Retina (tissue), 1 donor: ENCODE measurements around the gene NRXN2.
"Not testable (repeated sequence)": the region's sequence is repeated elsewhere in the genome, so short reads cannot be mapped to it uniquely, and the experiment has no call there.

ENCODE experiments used
- DNase-seq: peaks from one replicate; pipeline ENCODE4 v3.0.0-alpha.2; 2016

NRXN2 gene

DNA sequence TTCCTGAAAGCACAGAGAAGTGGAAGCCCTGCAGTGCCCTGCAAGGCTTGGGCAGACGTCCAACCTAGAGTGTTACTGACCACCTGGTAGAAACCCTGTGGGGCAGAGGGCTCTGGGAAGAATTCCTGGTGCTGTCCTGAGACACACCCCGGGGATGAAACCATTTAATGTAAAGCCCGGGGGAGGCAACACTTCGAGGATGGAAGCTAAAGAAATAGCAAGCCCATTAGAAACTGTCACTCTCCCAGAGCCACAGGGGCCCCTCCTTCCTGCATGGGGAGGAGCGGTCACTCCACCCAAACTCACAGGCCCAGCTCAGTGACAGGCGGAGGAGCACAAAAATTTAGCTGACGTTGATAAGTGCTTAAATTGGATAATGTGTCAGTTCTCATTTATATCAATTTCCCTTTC, 57.6 kb downstream of the NRXN2 start:
- DNase-seq: peak; percentile 43

DNA sequence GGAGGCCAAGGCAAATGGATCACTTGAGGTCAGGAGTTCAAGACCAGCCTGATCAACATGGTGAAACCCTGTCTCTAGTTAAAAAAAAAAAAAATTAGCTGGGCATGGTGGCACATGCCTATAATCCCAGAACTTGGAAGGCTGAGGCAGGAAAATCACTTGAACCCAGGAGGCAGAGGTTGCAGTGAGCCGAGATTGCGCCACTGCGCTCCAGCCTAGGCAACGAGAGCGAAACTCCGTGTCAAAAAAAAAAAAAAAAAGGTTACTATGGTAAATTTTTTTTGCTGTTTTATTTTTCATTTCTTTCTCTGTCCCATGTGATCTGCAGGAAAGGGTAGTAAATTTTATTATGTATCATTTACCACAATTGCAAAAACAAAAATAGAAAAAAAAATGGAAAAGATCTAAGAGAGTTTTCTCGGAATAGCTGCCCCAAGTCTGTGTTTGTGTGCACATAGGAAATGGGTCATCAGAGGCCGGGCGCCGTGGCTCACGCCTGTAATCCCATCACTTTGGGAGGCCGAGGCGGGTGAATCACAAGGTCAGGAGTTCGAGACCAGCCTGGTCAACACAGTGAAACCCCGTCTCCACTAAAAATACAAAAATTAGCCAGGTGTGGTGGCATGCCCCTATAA, 58.6 kb downstream of the NRXN2 start:
- not testable (repeated sequence) for DNase-seq

DNA sequence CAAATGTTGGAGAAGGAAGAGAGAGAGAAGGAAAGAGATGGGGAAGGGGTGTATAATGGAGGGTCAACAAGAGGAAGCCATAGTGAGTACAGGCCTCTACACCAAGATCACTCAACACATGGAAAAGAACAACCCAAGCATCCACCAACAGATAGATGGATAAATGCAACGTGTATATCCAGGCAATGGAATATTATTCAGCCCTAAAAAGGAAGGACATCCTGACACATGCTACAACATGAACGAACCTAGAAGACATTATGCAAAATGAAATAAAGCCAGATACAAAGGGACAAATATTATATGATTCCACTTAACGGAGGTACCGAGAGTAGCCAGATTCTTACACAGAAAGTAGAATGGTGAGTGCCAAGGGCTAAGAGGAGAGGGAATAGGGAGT, 59.3 kb downstream of the NRXN2 start:
- no peak for DNase-seq

DNA sequence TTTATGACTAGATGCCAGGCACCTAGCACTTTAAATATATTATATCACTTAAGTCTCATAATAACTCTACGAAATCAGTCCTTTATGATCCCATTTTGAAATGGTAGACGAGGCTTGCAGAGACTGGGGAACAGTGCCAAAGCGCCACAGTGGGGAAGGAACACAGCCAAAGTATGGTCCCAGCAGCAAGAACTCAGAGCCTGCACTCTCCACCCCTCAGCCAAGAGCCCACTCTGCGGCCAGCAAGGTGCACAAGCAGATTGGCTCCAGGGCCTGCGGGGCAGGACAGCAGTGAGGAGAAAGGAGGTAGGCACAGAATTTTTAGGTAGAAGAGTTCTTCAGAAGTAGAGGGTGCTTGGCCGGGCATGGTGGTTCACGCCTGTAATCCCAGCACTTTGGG, 61.4 kb downstream of the NRXN2 start:
- DNase-seq: no peak

DNA sequence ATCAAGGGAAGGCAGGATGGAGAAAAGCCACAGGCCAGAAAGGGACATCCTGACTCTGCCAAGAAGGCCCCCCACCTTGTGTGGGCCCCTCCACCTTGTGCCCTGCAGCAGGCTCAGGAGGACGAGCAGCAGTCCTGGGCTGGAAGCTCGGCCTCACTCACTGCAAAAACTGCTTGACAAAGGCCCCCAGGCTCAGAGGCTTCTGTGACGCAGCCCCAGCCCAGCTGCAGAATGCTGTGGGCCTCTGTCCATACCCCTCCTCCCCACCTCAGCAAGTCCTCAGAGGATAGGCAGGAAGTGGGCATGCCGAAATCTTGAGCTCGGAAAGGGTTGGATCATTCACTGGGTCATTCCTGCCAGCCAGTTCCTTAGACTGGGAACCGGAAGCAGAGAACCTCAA, 61.9 kb downstream of the NRXN2 start:
- no peak for DNase-seq

DNA sequence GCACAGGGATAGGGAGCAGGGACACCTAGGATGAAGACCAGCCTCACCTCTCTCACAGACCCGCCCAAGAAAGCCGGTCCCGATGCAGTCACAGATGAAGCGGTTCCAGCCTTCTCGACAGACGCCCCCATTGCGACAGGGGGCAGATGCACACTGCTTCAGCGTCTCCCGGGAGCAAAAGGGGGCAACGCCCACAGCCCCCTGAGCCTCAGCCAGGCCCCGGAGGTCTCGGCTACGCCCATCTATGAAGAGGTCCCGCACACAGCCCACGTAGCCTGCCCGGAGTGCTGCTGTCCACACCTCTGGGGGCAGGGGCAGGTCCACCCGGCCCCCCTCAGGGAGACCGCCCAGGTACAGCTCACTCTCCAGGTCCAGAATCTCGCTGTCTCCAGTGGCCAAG, 62.3 kb downstream of the NRXN2 start:
- no peak for DNase-seq

DNA sequence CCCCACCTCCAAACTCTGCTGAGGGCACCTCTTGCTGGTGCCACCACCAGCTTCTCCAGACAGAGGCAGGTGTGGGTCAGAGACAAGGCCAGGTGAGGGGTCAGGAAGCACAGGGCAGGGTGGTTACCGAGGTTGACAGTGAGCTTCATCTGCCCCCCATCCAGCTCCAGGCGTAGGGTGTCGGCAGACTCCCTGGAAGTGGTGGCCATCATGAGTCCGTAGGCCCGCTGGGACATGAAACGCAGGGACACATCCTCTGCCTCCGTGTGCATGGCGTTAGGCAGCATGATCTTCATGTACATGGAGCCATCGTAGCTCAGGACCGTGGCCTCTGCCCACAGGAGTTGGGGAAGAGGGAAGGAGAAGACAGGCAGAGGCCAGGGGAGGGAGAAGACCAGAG, 62.8 kb downstream of the NRXN2 start:
- DNase-seq: no peak

DNA sequence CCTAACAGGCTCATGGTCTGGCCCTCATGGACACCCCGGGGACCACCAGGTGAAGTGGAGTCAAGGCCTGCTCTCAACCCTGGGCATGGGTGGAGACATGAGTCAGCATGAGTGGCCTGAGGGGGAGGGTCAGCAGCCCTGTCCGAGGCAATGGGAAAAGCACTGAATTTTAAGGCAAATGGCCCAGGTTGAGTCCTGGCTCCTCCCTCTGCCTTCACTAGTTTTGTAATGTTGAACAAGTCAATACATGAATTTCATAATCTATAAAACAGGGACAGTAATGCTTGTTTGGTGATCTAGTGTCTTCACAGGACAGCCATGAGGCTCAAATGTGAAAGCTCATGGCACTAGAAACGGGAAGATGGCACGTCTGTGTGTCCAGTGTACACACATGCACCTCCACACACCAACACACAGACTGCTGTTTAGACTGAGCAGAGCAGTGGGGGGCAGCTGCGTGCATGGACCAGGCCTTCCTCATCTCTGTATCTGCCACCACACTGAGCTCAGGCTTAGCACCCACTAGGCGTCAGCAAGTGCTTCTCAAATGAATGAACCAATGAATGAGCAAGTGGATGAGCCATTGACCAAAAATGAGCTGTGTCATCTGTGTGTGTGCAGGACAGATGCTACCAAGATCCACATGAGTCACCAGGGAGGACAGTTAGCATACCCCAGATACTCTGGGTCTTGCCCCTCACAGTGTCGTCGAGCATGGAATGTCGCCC, 63.4 kb downstream of the NRXN2 start:
- no peak for DNase-seq

DNA sequence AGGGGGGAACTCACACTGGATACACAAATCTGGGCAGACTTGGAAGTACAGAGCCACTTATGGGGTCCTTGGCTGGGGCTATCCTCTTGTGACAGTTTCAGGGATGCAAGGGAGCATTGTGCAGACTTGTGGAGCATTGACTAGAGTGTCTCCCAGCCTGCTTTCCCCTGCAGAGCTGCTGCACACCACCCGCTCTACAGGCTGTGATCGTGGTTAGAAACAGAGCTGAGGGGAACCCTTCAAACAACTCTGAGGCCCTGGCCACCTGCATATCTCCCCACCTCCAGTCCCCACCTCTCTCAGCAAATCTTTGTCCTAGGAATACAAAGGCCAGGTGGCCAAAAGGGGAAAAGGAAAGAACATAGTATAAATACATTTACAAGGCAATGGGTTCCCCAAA, 64.7 kb downstream of the NRXN2 start:
- no peak for DNase-seq

DNA sequence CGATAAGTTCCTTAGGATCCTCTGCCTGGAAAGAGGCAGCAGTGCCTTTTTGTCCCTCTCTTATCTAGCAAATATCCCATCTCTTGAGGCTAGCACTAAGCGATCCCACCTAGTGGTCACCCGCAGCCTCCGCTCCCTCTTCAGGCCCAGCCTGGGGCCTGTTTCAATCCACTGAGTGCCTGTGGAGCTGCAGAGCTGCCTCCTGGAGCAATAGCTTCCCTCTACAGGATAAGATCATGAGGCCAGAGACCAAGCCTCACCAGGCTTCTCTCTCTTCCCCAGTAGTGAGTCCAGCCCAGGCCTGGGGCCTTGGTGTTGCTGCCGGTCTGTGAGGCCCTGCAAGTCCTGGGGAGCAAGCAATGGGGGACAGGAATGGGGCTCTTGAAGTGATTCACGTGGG, 66.1 kb downstream of the NRXN2 start:
- no peak for DNase-seq

DNA sequence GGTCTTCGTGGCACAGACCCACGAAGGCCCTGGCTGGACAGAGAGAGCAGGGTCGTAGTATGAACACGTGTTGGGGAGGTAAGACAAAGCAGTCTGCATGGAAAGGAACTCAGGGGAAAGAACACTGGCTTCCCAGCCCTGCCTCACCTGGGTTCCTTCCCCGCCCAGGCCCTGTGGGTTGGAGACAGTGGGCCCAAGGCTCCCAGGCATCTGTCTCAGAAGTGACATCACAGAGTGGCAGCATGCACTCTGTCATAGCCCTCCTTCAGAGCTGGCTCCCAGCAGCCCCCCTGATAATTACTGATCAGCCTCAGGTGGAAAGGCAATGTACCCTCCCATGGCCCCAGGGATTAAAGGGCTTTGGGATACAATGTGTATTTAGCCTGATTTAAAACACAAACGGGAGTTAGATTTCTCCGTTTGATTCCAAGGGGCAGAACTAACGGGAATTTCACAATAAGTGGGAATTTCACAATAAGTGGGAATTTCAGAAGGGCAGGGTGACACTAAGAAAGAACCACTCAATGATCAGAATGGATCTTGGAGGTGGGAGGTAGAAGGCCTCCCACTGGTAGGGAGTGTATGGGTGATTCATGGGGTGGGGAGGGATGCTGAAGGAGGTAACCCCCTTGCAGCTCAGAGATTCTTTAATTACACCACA, 66.9 kb downstream of the NRXN2 start:
- no peak for DNase-seq

DNA sequence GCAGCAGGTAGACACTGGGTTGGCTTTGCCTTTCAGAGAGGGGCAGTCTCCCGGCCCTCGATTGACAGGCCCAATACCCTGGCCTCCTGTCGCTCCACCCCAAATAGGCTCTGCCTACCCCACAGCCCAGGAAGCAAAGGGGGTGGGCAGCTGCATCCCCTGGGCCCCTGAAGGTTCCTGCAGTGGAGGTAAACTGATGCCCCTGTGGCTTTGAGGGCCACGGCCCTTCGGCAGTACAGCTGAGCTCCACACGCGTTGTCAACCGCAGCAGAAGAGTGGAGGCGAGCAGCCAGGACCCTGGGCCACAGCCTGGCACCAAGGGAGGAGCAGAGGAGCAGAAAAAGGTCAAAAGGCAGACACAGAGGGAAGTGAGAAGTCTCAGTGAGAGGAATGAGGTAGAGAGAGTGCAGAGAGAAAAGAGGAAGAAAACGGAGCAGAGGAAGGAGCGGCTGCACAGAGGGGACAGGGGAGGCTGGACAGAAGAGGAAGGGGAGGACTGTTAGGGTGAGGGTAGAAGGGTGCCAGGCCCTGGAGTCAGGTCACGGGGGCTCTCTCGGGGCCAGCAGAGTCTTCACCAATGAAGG, 67.9 kb downstream of the NRXN2 start:
- DNase-seq: no peak

DNA sequence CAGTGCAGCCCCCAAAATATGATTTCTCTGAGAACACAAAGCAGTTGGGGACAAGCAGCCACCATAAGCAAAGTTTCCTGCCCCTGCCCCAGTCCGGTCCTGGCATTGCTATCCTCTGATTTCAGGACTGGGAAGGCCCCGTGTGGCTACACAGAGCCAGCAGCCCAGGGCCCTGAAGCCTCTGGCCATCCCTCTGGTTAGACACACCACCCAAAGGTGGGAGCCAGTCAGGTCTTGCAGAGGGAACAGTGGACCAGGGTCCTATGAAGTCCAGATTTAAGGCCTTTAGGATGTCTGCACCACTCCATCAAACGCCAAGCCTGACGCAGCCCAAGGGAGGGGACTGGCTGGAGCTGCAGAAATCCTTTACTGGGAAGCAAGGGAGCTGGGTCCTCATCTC, 68.6 kb downstream of the NRXN2 start:
- no peak for DNase-seq

DNA sequence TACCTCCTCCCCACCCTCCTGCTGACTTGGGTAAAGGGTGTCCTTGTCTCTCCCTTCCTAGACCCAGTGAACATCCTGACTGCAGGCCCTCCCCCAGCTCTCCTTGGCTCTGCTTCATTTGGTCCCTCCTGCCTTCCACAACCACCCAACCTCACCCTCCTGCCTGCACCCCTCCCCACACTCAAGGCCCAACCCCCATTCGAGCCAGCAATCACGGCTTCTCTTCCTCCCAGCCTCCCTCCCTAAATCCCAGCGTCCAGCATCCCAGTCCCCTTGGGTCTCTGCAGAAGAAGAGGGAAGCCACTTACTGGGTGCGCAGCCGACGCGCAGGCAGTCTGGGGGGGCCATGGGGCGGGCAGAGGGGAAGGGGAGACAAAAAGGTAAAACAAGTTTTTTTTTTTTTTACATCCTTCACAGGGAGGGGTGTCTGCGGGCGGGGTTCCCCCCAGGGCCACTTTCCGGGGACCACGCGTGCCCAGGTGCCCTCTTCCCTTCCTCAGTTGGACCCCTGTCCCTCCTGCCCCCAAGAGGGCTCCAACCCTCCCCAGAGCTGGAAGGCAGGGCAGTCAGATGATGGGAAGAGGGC, 69.5 kb downstream of the NRXN2 start:
- DNase-seq: no peak

DNA sequence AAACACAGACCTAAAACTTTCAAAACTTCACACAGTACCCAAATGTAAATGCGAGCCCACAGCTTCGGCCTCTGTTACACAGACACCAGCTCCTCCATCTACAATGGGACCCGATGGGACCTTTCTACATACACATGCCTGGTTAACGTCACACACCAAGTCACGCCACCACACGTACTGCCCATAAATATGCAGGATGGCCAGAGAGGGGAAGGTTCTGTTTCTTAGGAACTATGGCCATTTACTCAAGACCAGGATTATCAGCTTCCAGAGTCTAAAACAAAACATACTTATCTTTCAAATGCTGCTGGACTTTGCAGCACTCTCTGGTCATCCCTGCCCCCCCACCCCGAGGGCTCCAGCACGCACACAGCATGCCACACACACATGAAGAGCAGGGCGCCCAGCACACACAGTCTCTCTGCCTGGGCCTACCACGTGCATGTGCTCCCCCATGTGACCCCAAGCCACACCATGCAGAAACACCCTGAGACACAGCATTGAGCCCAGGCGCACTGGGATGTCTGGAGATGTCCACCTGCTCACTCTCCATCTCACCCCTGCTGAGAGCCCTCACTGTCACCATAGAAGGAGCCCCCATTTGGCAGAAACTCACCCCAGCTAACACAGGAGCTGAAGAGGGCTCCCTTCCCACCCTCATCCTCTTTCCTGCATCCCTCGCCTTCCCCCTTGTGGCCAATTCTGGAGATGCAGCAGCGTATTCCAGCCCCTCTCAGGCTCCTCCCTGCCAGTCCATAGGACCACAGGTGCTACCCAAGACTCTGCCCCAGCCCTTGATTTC, 70.2 kb downstream of the NRXN2 start:
- peak; percentile 93 for DNase-seq

DNA sequence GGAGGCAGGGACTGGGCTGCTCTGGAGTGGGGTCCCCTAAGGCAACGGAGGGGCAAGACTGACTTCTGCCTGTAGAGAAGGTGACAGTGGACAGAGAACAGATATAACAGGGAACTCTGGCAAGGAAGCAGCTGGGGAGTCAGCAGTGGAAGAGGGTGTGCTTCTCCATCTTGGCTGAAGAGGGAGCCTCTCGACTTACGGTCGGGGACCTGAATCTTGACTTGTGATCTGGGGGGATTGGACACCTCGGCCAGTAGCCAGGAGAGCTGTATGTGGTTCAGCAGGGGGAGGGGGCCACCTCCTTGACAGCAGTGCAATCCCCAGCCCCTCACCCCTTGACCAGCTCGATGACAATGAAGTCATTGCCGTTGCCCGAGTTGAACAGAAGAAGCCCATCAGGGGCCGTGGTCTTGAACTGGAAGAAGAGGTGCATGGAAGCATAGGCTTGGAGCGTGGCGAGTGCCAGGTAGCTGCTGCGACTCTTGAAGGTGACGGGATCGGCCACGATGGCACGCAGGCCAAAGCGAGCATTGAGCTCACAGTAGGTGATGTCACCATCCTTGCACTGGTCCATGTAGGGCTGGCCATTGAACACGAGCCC, 72.0 kb downstream of the NRXN2 start:
- DNase-seq: no peak

DNA sequence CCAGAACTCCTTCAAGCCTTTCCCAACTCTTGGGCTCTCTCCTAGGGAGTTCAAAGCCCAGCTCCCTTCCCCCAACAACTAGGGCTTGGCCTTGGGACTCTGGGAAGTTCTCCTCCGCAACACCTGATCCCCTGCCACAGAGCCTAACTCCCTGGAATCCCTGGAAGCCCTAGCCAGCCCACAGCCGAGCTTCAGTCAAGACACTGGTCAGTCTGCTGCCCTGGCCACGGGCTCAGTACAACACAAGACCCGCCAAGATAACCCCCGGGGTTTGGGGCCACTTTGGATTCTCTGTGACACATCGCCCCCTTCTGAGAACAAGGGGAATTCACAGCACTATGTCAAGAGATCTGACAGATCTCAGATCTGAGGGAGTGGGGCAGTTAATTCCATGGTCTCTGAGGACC, 73.7 kb downstream of the NRXN2 start:
- DNase-seq: peak; percentile 66

DNA sequence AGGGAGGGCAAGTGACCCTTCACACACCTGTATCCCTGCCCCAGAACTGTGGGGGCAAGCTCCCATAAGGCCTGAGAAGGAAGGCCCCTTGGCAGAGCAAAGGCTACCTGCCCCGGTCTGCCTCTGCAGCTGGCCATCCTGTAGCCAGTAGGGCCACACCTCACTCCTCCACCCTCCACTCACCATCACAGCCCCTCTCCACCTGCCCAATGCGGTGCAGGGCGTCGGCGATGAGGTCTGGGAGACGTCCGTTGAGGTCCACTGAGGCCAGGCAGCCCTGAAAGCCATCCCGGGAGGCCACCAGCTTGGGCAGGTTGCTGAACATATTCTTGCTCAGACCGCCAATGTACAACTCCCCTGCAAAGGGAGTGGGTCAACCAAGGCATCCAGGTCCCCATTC, 74.4 kb downstream of the NRXN2 start:
- DNase-seq: no peak

DNA sequence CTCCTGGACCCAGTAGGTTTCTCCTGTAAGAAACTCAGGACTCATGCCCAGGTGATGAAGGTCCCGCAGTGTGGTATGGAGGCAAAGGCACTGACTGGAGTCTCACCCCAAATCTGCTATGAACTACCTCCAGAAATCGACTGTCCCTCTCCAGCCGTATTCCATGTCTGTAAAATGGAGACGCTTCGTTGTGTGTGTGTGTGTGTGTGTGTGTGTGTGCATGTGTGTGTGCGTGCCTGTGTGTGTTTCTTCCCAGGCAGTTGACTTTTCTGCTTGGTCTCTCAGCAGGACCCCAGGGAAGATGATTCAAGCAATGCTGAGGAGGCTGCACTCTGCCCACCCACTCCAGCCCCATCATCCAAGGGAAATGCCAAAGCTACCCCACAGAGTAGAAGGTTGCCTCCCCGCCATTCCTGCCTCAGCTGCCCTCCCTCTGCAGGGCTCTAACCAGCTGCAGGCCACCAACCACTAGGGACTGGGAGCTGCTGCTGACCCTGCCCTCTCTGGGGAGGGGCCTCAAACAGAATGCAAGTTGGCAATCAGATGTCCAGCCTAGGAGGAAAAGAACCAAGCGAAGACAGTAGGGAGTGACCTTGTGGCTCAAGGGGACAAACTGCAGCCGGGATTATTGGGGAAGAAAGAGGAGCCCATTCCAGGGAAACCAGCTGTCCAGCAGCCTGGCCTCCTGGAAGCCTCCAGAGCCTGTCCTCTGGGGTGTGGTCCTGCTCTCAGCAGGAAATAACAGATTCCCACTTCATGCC, 75.8 kb downstream of the NRXN2 start:
- no peak for DNase-seq

DNA sequence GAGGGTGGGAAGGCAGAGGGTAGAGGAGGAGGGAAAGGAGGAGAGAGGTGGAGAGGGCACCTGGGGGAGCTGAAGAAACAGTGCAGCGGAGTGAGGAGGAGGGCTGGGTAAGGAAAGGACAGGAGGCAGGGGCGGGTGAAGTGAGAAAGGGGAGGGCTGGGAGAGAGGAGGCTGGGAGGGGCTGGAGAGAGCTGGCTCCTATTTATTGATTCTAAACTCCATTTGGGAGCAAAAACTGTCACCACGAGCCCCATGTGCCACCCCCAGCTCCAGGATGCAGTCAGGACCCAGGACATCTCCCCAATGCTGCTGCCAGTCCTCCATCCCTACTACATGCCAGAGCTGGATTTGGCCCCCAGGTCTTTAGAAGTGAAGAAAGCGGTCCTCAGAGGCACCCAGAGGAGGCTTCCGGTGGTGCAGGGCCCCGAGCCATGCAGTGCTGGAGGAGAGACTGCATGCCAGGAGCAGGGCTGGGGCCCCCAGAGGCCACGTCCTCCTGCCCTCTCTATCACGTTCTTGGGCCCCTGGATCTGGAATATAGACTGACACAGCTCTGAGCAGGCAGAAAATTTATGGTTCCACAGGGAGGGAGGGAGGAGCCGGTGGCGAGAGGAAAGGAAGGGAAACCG, 78.2 kb downstream of the NRXN2 start:
- peak; percentile 62 for DNase-seq
